PC-9 (cell line): ENCODE results near the gene MRPL21. TPM values are rescaled to one million over a fixed set of nuclear protein-coding genes. Genes with fewer than 3 reads are reported as not detected.

ENCODE experiments used
- BruUV-seq: library from RNA; stranded (reverse); fragments of 400-500 nt; replicated peaks from 2 replicates; lab custom pipeline; 2021; lab: Mats Ljungman, UMichigan
- CTCF ChIA-PET: fragments of 300-600 bp; sonication (Branson Sonifier 250); formaldehyde crosslinking; loops from one replicate; lab custom pipeline; 2022; ENCODE audit warnings: antibody characterized with exemption; lab: Charles Lee
- POLR2A ChIA-PET: fragments of 300-600 bp; sonication (Branson Sonifier 250); formaldehyde crosslinking; loops from one replicate; lab custom pipeline; 2022; ENCODE audit warnings: antibody characterized with exemption; ENCODE audit not compliant: unreplicated experiment; lab: Charles Lee
- DNase-seq, 2 experiments: peaks; one replicate each; pipeline versions ENCODE4 v3.0.0 to v3.0.0-alpha.2; 2015 to 2022; ENCODE audit warnings: mixed read lengths in 1 of 2
- H2AFZ ChIP-seq: fragments of 200-600 bp; sonication (generic); 2 replicates; pipeline ENCODE4 v1.8.1; 2017; ENCODE audit warnings: antibody characterized with exemption
- H3F3A ChIP-seq: fragments of 200-600 bp; sonication (generic); 2 replicates; pipeline ENCODE4 v1.8.1; 2017; ENCODE audit warnings: antibody characterized with exemption, mild to moderate bottlenecking, low read depth; ENCODE audit not compliant: insufficient read depth
- H3K27ac ChIP-seq: fragments of 200-600 bp; sonication (generic); 2 replicates; pipeline ENCODE4 v1.6.1; 2016; ENCODE audit warnings: mixed run types
- H3K27me3 ChIP-seq: fragments of 200-600 bp; sonication (generic); 2 replicates; pipeline ENCODE4 v1.6.1; 2016; ENCODE audit warnings: low read depth, mixed run types; ENCODE audit not compliant: insufficient read depth
- H3K36me3 ChIP-seq: fragments of 200-600 bp; sonication (generic); 2 replicates; pipeline ENCODE4 v1.6.1; 2016; ENCODE audit warnings: low read depth, mixed run types
- H3K4me1 ChIP-seq: fragments of 200-600 bp; sonication (generic); replicated peaks from 2 replicates; pipeline ENCODE4 v1.6.1; 2016; ENCODE audit warnings: mixed run types; ENCODE audit not compliant: insufficient read depth
- H3K4me2 ChIP-seq: fragments of 200-600 bp; sonication (generic); 2 replicates; pipeline ENCODE4 v1.6.1; 2017; ENCODE audit warnings: mixed run types
- H3K4me3 ChIP-seq: fragments of 200-600 bp; sonication (generic); 2 replicates; pipeline ENCODE4 v1.6.1; 2016; ENCODE audit warnings: mixed run types
- H3K79me2 ChIP-seq: fragments of 200-600 bp; sonication (generic); 2 replicates; pipeline ENCODE4 v1.6.1; 2017; ENCODE audit warnings: low read depth, mixed run types
- H3K9me2 ChIP-seq: fragments of 200-600 bp; sonication (generic); 2 replicates; pipeline ENCODE4 v1.8.1; 2017; ENCODE audit warnings: mild to moderate bottlenecking; ENCODE audit not compliant: insufficient read depth
- H3K9me3 ChIP-seq: fragments of 200-600 bp; sonication (generic); 2 replicates; pipeline ENCODE4 v1.8.1; 2016; ENCODE audit warnings: low read depth; ENCODE audit not compliant: insufficient read depth
- H4K20me1 ChIP-seq: fragments of 200-600 bp; sonication (generic); 2 replicates; pipeline ENCODE4 v1.8.1; 2017; ENCODE audit not compliant: insufficient read depth
- CTCF ChIP-seq: fragments of 200-600 bp; sonication (generic); conservative IDR thresholded peaks from 2 replicates; pipeline ENCODE4 v1.6.1; 2017; ENCODE audit warnings: mixed run types, antibody characterized with exemption, mild to moderate bottlenecking, moderate library complexity
- EZH2 ChIP-seq: fragments of 200-600 bp; sonication (generic); IDR thresholded peaks from 2 replicates; pipeline ENCODE4 v1.8.0; 2017; ENCODE audit warnings: antibody characterized with exemption, low read depth
- intact Hi-C: fragments of 100-400 bp; cut with micrococcal nuclease; formaldehyde crosslinking; loops from one replicate; pipeline ENCODE4 v1.10.0; 2022; ENCODE audit not compliant: unreplicated experiment
- total RNA-seq: library from RNA; stranded (reverse); gene quantifications from 2 replicates; pipeline ENCODE4 v1.2.3, GENCODE V29; 2021

The MRPL21 gene
- total RNA-seq, 1 experiment from 2014 or later, result 88.0 TPM

GRCh38 chr11:68911731-68912130 lies 8.1 kb upstream of the MRPL21 start:
- no peaks in the 10 kb centered on the region for H3K27me3 ChIP-seq
- H3K27ac ChIP-seq, result no peak overlapping the region
- H3K36me3 ChIP-seq, result peaks cover 14% of the 10 kb centered on the region
- no peak for DNase-seq
- POLR2A ChIA-PET, result no interaction called here
- intact Hi-C loops, result no loop called here
- H3K4me2 ChIP-seq, result no peak overlapping the region
- H3K4me3 ChIP-seq, result no peak overlapping the region
- H3K9me3 ChIP-seq, result no peaks in the 10 kb centered on the region
- H3K79me2 ChIP-seq, result 0 out of 2 replicates have a peak, but pooled peaks cover 4% of the 10 kb centered on the region
- TF ChIP-seq EZH2 (no peak), CTCF (no peak)
- BruUV-seq, result no TSS peak
- H3K9me2 ChIP-seq, result no peaks in the 10 kb centered on the region
- H4K20me1 ChIP-seq, result no peaks in the 10 kb centered on the region
- no peak overlapping the region for H2AFZ ChIP-seq
- CTCF ChIA-PET, result no interaction called here
- no peaks in the 10 kb centered on the region for H3F3A ChIP-seq
- H3K4me1 ChIP-seq, result no peaks in the 10 kb centered on the region

- H3K36me3 ChIP-seq, result peaks cover 14% of the 10 kb centered on the region
- intact Hi-C loops, result no loop called here
- no peaks in the 10 kb centered on the region for H3K9me2 ChIP-seq
- H3K27me3 ChIP-seq, result no peaks in the 10 kb centered on the region
- TF ChIP-seq EZH2 (no peak), CTCF (no peak)
- no peak overlapping the region for H3K4me3 ChIP-seq
- H3K4me1 ChIP-seq, result no peaks in the 10 kb centered on the region
- no peak for DNase-seq
- H3K9me3 ChIP-seq, result no peaks in the 10 kb centered on the region
- ChIA-PET CTCF (no interaction called here), POLR2A (no interaction called here)
- no peaks in the 10 kb centered on the region for H3F3A ChIP-seq
- H3K79me2 ChIP-seq, result peaks cover 7% of the 10 kb centered on the region
- no TSS peak for BruUV-seq
- H2AFZ ChIP-seq, result no peak overlapping the region
- no peak overlapping the region for H3K27ac ChIP-seq
- H4K20me1 ChIP-seq, result no peaks in the 10 kb centered on the region
- H3K4me2 ChIP-seq, result no peak overlapping the region
Observed at GRCh38 chr11:68910965-68911364, 7.3 kb upstream of the MRPL21 start.

- Histone ChIP-seq H3K4me2 (no peak overlapping the region), H3K36me3 (peaks cover 9% of the 10 kb centered on the region; the same call in 1 of the 2 replicates), H4K20me1 (no peaks in the 10 kb centered on the region), H3K9me3 (no peaks in the 10 kb centered on the region), H2AFZ (no peak overlapping the region), H3K27me3 (no peaks in the 10 kb centered on the region), H3K4me3 (no peak overlapping the region), H3K9me2 (no peaks in the 10 kb centered on the region), H3F3A (no peaks in the 10 kb centered on the region), H3K79me2 (peaks cover 32% of the 10 kb centered on the region), H3K4me1 (peaks cover 13% of the 10 kb centered on the region), H3K27ac (no peak overlapping the region)
- intact Hi-C loops, result no loop called here
- ChIA-PET CTCF (no interaction called here), POLR2A (no interaction called here)
- BruUV-seq, result no TSS peak
- no peak for DNase-seq
- TF ChIP-seq EZH2 (no peak), CTCF (no peak)
Observed at GRCh38 chr11:68908273-68908672, 4.6 kb upstream of the MRPL21 start.
